Progenitor cell of endocrine pancreas (in vitro differentiated cells): Measurements from ENCODE around the gene NR6A1. TPM values are rescaled to one million over a fixed set of nuclear protein-coding genes. Genes with fewer than 3 reads are reported as not detected.

Experiments
- DNase-seq: peaks from one replicate; pipeline ENCODE4 v3.0.0; 2021; ENCODE audit warnings: low spot score; ENCODE audit not compliant: unreplicated experiment
- H3K27ac Mint-ChIP-seq: 2 replicates; pipeline ENCODE4 v1.8.0; 2021; ENCODE audit warnings: mild to moderate bottlenecking, moderate library complexity, mixed read lengths
- H3K27me3 Mint-ChIP-seq: 2 replicates; pipeline ENCODE4 v1.8.0; 2021; ENCODE audit warnings: mixed read lengths
- H3K36me3 Mint-ChIP-seq: 2 replicates; pipeline ENCODE4 v1.8.0; 2022; ENCODE audit warnings: mixed read lengths; ENCODE audit not compliant: insufficient read depth
- H3K4me1 Mint-ChIP-seq: 2 replicates; pipeline ENCODE4 v1.8.0; 2021; ENCODE audit warnings: low read depth, mixed read lengths
- H3K4me3 Mint-ChIP-seq: 2 replicates; pipeline ENCODE4 v1.8.0; 2021; ENCODE audit warnings: low read depth, mild to moderate bottlenecking, moderate library complexity, mixed read lengths
- H3K9me3 Mint-ChIP-seq: 2 replicates; pipeline ENCODE4 v1.8.0; 2021; ENCODE audit warnings: low read depth, mixed read lengths
- CTCF ChIP-seq: fragments of 200-600 bp; sonication (generic); IDR thresholded peaks from one replicate; pipeline ENCODE4 v1.5.0; 2021; ENCODE audit warnings: antibody characterized with exemption, mild to moderate bottlenecking; ENCODE audit not compliant: unreplicated experiment
- total RNA-seq: library from RNA; stranded (reverse); gene quantifications from 2 replicates; pipeline ENCODE4 v1.2.1, GENCODE V29; 2021

The NR6A1 gene
- total RNA-seq, 1 donor from 2014 or later = 86.4 TPM

- H3K27me3 Mint-ChIP-seq = no peaks in the 10 kb centered on the region
- DNase-seq = no peak
- TF ChIP-seq CTCF = no peak
- no peaks in the 10 kb centered on the region for H3K9me3 Mint-ChIP-seq
- peaks cover 22% of the 10 kb centered on the region for H3K36me3 Mint-ChIP-seq
- no peak overlapping the region for H3K27ac Mint-ChIP-seq
- H3K4me3 Mint-ChIP-seq = no peak overlapping the region
- H3K4me1 Mint-ChIP-seq = no peaks in the 10 kb centered on the region
Measured at GRCh38 chr9:124531115-124531514, 240.0 kb downstream of the NR6A1 start.

GRCh38 chr9:124530246-124530645, 240.9 kb downstream of the NR6A1 start:
- Mint-ChIP-seq H3K4me3 (no peak overlapping the region), H3K36me3 (peaks cover 18% of the 10 kb centered on the region), H3K27me3 (no peaks in the 10 kb centered on the region), H3K27ac (peak overlapping the region; percentile 68), H3K4me1 (no peaks in the 10 kb centered on the region), H3K9me3 (no peaks in the 10 kb centered on the region)
- no peak for TF ChIP-seq CTCF
- no peak for DNase-seq

- Mint-ChIP-seq H3K9me3 (no peaks in the 10 kb centered on the region), H3K27me3 (no peaks in the 10 kb centered on the region), H3K4me3 (no peak overlapping the region), H3K4me1 (peaks cover 10% of the 10 kb centered on the region), H3K36me3 (peaks cover 12% of the 10 kb centered on the region), H3K27ac (no peak overlapping the region)
- no peak for TF ChIP-seq CTCF
- DNase-seq = no peak
Measured at GRCh38 chr9:124527781-124528180, 243.3 kb downstream of the NR6A1 start.

GRCh38 chr9:124526174-124526573, 244.9 kb downstream of the NR6A1 start:
- H3K36me3 Mint-ChIP-seq = peaks cover 10% of the 10 kb centered on the region
- no peak for TF ChIP-seq CTCF
- H3K27me3 Mint-ChIP-seq = no peaks in the 10 kb centered on the region
- no peaks in the 10 kb centered on the region for H3K9me3 Mint-ChIP-seq
- H3K4me1 Mint-ChIP-seq = peaks cover 21% of the 10 kb centered on the region
- no peak overlapping the region for H3K27ac Mint-ChIP-seq
- no peak for DNase-seq
- H3K4me3 Mint-ChIP-seq = no peak overlapping the region

GRCh38 chr9:124522121-124523098, 248.7 kb downstream of the NR6A1 start:
- peaks cover 26% of the 10 kb centered on the region for H3K36me3 Mint-ChIP-seq
- TF ChIP-seq CTCF = no peak
- no peaks in the 10 kb centered on the region for H3K9me3 Mint-ChIP-seq
- DNase-seq = no peak
- peak overlapping the region; percentile 97 for H3K27ac Mint-ChIP-seq
- H3K4me3 Mint-ChIP-seq = no peak overlapping the region
- no peaks in the 10 kb centered on the region for H3K27me3 Mint-ChIP-seq
- peaks cover 37% of the 10 kb centered on the region for H3K4me1 Mint-ChIP-seq
